Tibial artery (tissue), 4 donors: ENCODE data around the gene PTX4.

Experiments
- DNase-seq, 2 donors: peaks; one replicate each; pipeline ENCODE4 v3.0.0-alpha.2; 2019
- H3K27ac ChIP-seq, 2 donors: fragments of 200-600 bp; sonication (generic) in 1 of 2; 1 replicate in 1 of 2; 2 replicates in 1 of 2; pipeline ENCODE4 v1.5.1; 2018 to 2019; ENCODE audit warnings: mild to moderate bottlenecking in 1 of 2
- H3K27me3 ChIP-seq, 2 donors: fragments of 200-600 bp; sonication (generic) in 1 of 2; one replicate each; pipeline versions ENCODE4 v1.5.1 to v1.6.0; 2016 to 2019
- H3K36me3 ChIP-seq, 3 donors: fragments of 200-600 bp; sonication (generic) in 2 of 3; one replicate each; pipeline ENCODE4 v1.5.1; 2016 to 2019; ENCODE audit warnings: mild to moderate bottlenecking in 2 of 3
- H3K4me1 ChIP-seq, 4 donors: fragments of 200-600 bp; sonication (generic) in 2 of 4; 1 replicate in 3 of 4; 2 replicates in 1 of 4; pipeline ENCODE4 v1.5.1; 2016 to 2019
- H3K4me3 ChIP-seq, 2 donors: fragments of 200-600 bp; sonication (generic) in 1 of 2; 1 replicate in 1 of 2; 2 replicates in 1 of 2; pipeline ENCODE4 v1.5.1; 2018 to 2019; ENCODE audit warnings: mild to moderate bottlenecking in 2 of 2
- H3K9me3 ChIP-seq, 3 donors: fragments of 200-600 bp; sonication (generic) in 1 of 3; one replicate each; pipeline ENCODE4 v1.5.1; 2016 to 2019
- CTCF ChIP-seq, 2 experiments: fragments of 200-600 bp in 1 of 2; fragments of 450-650 bp in 1 of 2; IDR thresholded peaks; one replicate each; pipeline ENCODE4 v1.5.1; 2017 to 2019; ENCODE audit warnings: antibody characterized with exemption in 2 of 2, mild to moderate bottlenecking in 1 of 2, moderate library complexity in 1 of 2
- intact Hi-C: fragments of 100-400 bp; cut with DNase I; formaldehyde crosslinking; loops from one replicate; pipeline ENCODE4 v1.15.0; 2023; ENCODE audit warnings: low total_unique reads

Gene PTX4

GRCh38 chr16:1461146-1461545 lies 27.6 kb downstream of the PTX4 start:
- no peak for TF ChIP-seq CTCF (IDR thresholded peaks at IDR 0.05)
- intact Hi-C loops, result loop anchor here (5.0 kb wide), 1 partner anchor 706 kb away; no protein-coding TSS in a partner anchor
- peaks cover 33 to 84% (median 45%) of the 10 kb centered on the region in 3 donors for H3K36me3 ChIP-seq
- DNase-seq, result no peak
- no peaks in the 10 kb centered on the region for H3K27me3 ChIP-seq
- H3K4me3 ChIP-seq, result no peak overlapping the region
- H3K9me3 ChIP-seq, result no peaks in the 10 kb centered on the region
- no peak overlapping the region for H3K27ac ChIP-seq
- no peaks in the 10 kb centered on the region for H3K4me1 ChIP-seq

- H3K9me3 ChIP-seq, result no peaks in the 10 kb centered on the region
- no peak overlapping the region for H3K27ac ChIP-seq
- H3K27me3 ChIP-seq, result no peaks in the 10 kb centered on the region
- DNase-seq, result no peak
- TF ChIP-seq CTCF (IDR thresholded peaks at IDR 0.05), result no peak
- H3K4me3 ChIP-seq, result no peak overlapping the region
- intact Hi-C loops, result loop anchor here (5.0 kb wide), 1 partner anchor 707 kb away; no protein-coding TSS in a partner anchor
- H3K36me3 ChIP-seq, result peaks cover 36 to 84% (median 50%) of the 10 kb centered on the region in 3 donors
- H3K4me1 ChIP-seq, result no peaks in the 10 kb centered on the region
Observed at GRCh38 chr16:1460602-1461138, 28.1 kb downstream of the PTX4 start.

GRCh38 chr16:1459967-1460366 lies 28.8 kb downstream of the PTX4 start:
- TF ChIP-seq CTCF (IDR thresholded peaks at IDR 0.05), result no peak
- Histone ChIP-seq H3K27me3 (no peaks in the 10 kb centered on the region), H3K4me1 (no peaks in the 10 kb centered on the region), H3K36me3 (peaks cover 42 to 86% (median 57%) of the 10 kb centered on the region in 3 donors), H3K4me3 (no peak overlapping the region), H3K9me3 (no peaks in the 10 kb centered on the region), H3K27ac (no peak overlapping the region)
- DNase-seq, result no peak
- intact Hi-C loops, result loop anchor here (5.0 kb wide), 1 partner anchor 707 kb away; no protein-coding TSS in a partner anchor

GRCh38 chr16:1458977-1459341 lies 29.8 kb downstream of the PTX4 start:
- no peak for TF ChIP-seq CTCF (IDR thresholded peaks at IDR 0.05)
- intact Hi-C loops, result no loop called here
- Histone ChIP-seq H3K27ac (no peak overlapping the region), H3K9me3 (no peaks in the 10 kb centered on the region), H3K36me3 (peaks cover 48 to 86% (median 67%) of the 10 kb centered on the region in 3 donors), H3K4me3 (no peak overlapping the region), H3K4me1 (no peaks in the 10 kb centered on the region), H3K27me3 (no peaks in the 10 kb centered on the region)
- DNase-seq, result no peak

GRCh38 chr16:1458336-1458976 lies 30.3 kb downstream of the PTX4 start:
- no peaks in the 10 kb centered on the region for H3K27me3 ChIP-seq
- no peak for TF ChIP-seq CTCF (IDR thresholded peaks at IDR 0.05)
- no peak for DNase-seq
- H3K36me3 ChIP-seq, result peaks cover 53 to 86% (median 72%) of the 10 kb centered on the region in 3 donors
- H3K27ac ChIP-seq, result no peak overlapping the region
- intact Hi-C loops, result no loop called here
- no peak overlapping the region for H3K4me3 ChIP-seq
- H3K4me1 ChIP-seq, result no peaks in the 10 kb centered on the region
- H3K9me3 ChIP-seq, result no peaks in the 10 kb centered on the region
